GM18907 (cell line): ENCODE measurements around the gene CDCA7.
"Not testable (repeated sequence)": the region's sequence is repeated elsewhere in the genome, so short reads cannot be mapped to it uniquely, and the experiment has no call there.

Experiments used
- ATAC-seq: cut with Tn5 transposase; IDR thresholded peaks from one replicate; pipeline ENCODE4 v1.9.1; 2021; ENCODE audit warnings: mild to moderate bottlenecking, moderate library complexity; ENCODE audit not compliant: unreplicated experiment

Gene CDCA7

DNA sequence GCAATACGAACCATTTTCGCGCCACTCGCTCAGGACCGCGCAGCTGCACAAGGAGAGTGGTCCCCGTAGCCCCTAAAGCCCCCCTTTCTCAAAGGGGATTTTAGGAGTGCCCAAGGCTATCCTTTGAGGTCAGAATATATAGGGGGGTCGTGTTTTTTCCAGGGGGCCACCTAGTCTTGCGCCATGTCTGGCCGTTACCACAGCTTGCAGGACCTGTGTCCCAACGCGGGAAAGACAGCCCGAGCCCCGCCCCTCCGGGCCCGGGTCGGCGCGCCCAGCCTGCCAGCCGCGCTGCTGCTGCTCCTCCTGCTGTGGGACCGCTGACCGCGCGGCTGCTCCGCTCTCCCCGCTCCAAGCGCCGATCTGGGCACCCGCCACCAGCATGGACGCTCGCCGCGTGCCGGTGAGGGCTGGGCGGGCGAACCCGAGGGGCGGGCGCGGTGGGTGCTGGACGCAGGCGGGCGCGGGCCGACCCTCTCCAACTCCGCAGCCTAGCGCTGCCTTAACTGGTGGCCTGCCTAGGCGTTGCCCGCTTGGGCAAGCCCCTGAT is at the start of gene CDCA7:
CDCA7 (plus strand) TSS at position 291 of the 550 bp plus-strand sequence; CDS start at position 383, 92 bp downstream.
- peak; percentile 63 for ATAC-seq

DNA sequence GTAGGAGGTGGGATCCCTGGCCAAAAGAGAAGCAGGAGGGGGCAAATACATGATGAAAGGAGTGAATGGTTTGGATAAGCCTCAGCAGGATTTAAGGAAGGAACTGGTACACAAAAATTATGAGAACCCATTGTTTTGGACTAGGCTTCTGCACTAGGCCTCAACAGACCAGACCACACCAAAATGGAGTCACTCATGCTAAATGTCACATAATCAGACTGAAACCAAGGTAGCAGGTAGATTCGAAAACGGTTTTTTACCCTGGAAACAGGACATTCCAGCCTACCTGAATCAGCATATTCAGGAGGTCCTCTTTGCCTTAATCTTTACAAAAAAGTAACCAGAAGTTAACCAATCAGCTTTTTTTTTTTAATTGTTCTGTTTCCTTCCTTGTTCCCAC is 49.4 kb upstream of the CDCA7 start:
- ATAC-seq: no peak

DNA sequence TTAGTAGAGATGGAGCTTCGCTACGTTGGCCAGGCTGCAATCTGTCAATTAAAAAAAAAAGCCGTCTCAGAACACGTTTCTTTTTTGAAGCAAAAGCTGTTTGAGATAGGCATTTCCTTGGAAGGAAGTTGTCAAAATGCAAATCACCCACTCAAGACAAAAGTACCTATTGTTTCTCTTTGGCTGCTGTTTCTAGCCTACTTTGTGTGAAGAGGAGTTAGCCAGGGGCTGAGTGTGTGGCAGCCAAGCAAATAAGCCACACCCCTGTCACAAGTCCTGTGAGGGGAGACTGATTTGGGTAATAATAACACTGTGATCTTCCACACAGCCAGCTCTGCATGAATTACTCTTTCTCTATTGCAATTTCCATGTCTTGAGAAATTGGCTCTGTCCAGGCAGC is 47.4 kb upstream of the CDCA7 start:
- ATAC-seq: peak; percentile 54

DNA sequence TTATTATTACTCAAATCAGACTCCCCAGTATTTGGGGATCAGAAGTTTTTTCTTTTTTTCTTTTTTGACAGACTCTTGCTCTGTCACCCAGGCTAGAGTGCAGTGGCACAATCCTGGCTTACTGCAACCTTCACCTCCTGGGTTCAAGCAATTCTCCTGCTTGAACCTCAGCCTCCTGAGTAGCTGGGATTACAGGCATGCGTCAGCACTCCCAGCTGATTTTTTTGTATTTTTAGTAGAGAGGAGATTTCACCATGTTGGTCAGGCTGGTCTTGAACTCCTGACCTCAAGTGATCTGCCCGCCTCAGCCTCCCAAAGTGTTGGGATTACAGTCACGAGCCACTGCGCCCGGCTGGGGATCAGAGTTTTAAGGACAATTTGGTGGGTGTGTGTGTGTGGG is 45.3 kb upstream of the CDCA7 start:
- ATAC-seq: not testable (repeated sequence)

DNA sequence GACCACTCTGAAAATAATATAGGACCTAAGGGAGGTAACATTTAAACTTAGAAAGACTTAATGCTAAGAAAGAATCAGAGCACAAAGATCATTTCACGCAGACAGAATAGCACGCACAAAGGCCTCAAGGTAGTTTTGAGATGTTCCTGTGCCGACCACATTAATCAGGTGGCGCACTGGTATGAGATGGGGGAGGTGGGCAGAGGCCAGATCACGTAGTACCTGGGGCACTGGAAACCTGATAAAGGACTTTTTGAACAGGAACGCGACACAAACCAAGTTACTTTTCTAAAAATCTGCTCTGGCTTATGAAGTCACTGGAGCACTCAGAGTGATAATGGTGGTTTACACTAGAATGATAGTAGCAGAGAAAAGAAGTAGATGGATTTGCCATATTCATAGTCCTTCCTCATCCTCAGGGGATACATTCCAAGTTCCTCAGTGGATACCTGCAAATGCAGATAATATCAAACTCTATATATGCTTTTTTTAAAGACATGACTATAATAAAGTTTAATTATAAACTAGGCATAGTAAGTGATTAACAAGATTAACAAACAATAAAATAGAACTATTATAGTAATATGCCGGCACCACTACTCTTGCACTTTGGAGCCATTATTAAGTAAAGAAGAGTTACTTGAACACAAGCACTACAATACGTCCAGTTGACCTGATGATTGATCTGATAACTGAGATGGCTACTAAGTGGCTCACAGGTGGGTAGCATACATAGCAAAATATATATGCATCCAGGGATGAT is 42.6 kb upstream of the CDCA7 start:
- no peak for ATAC-seq

DNA sequence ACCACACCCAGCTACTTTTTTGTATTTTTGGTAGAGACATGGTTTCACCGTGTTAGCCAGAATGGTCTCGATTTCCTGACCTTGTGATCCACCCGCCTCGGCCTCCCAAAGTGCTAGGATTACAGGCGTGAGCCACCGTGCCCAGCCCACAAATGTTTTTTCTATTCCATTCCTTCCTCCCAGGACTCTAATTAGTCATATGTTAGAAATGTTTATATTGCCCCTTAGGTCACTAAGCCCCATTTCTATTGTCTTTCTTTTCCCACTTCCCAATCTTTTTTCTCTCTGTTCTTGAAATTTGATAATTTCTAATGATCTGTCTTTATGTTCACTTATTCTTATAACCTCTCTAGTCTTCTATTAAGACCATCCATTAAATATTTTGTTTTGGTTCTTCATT is 31.3 kb upstream of the CDCA7 start:
- no peak for ATAC-seq

DNA sequence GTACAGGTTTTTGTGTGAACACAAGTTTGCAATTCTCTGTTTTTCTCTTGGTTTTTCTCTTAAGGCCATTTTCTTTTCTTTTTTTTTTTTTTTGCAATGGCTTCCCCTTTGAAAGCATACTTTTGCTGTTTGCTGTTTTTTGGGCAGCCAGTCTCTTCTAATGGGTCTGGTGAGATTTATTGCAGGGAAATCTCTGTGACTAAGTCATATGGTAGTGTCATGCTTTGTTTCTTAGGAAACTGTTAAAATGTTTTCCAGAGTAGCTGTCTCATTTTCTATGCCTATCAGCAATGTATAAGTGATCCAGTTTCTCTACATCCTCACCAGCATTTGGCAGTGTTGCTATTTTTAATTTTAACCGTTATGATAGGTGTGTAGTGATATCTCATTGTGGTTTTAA is 27.9 kb upstream of the CDCA7 start:
- ATAC-seq: no peak

DNA sequence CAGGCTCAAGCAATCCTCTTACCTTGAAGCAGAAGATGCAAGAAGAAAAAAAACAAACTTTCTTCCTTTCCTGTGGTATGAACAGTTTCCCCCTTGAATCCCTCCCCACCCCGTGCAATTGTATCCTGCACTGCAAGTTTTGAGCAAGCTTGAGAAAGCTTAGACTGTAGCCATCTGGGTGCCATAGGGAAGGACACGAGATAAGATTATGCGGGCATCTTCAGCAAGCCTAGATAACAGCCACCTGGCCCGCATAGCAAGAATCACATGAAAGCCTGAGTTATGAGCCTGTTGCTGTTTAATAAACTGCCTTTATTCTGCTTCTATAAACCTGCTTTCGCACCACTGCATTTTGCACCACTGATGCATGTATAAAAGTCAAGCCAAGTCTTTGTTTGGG is 27.3 kb upstream of the CDCA7 start:
- ATAC-seq: no peak

DNA sequence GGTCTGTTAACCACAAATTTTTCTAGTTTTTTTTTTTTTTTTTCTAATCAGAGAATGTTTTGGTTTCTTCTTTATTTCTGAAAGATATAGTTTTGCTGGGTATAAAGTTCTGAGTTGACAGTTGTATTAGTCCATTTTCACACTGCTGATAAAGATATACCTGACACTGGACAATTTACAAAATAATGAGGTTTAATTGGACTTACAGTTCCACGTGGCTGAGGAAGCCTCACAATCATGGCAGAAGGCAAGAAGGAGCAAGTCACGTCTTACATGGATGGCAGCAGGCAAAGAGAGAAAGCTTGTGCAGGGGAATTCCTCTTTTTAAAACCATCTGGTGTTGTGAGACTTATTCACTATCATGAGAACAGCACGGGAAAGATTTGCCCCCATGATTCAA is 21.7 kb upstream of the CDCA7 start:
- ATAC-seq: not testable (repeated sequence)

DNA sequence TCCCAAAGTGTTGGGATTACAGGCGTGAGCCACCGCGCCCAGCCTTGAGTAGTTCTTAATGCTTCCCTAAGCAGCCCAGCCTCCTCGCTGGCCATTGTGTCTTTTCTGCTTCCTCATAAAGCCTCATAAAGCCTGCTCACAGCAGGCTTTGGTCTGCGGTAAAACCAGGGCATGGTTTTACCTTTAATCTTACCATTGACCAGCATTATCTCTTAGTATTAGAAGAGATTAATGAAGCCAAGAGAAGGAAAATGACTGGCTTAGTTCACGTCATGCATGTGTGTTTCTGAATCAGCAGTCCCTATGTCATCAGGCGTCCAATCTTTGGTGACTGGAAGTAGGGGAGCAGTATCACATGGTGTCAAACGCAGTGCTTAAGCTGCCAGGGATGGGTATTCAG is 14.9 kb upstream of the CDCA7 start:
- no peak for ATAC-seq

DNA sequence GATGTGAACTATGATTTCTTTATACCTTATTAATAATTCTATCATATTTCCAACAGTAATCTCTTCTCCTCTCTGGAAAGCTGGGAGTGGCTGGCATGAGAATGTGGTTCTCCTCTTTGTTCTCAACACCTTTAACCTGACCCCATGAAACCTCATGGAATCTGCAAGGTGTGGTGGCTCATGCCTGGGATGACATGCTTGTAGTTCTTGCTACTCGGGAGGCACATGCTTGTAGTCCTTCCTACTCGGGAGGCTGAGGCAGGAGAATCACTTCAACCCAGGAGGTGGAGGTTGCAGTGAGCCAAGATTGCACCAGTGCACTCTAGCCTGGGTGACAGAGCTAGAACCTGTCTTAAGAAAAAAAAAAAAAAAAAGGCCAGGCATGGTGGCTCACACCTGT is 10.8 kb upstream of the CDCA7 start:
- ATAC-seq: no peak

DNA sequence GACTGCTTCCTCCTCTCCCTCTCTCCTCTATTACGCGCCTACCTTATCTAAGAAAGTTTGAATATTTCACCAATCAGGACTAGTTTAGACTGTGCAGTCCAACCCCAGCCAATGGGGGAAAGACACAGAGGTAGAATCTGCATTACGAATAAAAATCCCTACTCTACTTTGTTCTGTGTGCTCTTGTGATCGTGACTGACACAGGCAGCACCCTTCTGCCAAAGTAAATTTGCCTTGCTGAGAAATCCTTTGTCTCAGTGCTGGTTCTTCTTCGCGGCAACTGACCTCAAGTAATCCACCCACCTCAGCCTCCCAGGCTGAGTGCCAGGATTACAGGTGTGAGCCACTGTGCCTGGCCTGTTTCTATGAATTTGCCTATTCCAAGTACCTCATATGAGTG is 8.6 kb upstream of the CDCA7 start:
- no peak for ATAC-seq

DNA sequence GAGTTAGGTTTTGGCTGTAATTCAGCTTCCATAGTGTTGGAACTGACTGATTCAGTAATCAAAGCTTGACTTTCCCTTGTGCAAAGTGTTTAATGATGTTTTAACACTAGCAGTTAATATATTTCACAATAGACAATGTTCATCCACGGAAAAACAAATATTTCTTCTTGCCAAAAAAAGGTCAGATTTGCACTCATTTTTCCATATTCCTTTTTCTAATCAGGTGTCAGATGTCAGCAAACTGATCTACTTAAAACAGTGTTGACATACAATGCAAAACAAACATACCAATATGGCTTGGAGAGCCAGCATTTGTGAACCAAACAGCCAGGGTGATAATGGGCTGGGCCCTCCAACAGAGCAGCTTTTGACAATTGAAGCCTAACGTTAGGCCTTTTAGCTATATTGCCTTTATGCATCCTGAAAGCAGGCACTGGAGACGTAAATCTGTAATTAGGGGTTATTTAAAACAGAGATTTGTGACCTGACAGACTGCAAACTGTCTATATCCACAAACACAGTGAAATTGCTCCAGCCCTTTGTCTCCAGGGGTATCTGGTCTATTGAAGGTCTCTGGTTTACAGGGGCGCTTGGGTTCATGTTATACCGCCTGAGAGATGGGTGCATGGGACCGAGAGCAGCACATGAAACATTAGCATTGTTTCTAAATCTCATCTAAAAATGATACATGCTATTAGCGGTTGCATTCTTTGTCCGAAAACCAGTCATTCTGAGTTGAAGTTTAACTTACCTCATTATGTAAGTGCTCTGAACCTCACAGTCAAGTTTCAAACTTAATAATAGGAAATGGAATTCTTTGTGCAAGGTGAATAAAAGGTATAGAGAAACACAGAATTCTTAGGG is 7.1 kb upstream of the CDCA7 start:
- ATAC-seq: peak; percentile 78

DNA sequence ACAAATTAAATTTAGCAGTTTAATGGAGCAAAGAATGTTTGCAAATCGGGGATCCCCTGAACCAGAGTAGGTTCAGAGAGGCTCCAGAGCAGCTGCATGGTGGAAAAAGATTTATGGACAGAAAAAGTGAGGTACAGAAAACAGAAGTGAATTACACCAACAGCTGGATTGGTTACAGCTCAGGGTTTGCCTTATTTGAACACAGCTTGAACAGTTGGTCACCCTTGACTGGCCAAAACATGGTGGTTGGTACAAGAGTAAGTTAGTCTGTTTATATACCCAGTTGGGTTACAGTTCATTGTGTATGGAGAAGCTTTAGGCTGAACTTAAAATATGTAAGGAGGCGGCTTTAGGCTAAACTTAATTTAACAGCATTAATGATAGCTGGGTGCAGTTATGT is 5.4 kb upstream of the CDCA7 start:
- ATAC-seq: no peak

DNA sequence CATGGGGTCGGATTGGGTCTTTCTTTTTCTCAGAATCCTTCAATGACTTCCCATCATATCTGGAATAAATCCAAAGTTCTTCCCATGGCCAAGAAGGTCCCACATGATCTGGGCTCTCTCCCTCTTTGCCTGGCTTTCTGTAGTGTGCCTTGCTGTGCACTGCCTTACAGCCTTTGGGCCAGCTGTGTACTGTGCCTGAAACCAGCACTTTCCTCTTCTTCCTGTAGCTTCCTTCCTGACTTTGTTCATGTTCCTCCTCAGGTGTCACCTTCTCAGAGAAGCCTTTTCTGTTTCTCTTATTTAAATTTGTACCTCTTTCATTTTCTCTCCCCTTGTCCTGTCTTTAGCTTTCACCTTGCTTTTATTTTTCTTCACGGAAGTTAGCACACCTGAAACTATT is 4.3 kb upstream of the CDCA7 start:
- no peak for ATAC-seq

DNA sequence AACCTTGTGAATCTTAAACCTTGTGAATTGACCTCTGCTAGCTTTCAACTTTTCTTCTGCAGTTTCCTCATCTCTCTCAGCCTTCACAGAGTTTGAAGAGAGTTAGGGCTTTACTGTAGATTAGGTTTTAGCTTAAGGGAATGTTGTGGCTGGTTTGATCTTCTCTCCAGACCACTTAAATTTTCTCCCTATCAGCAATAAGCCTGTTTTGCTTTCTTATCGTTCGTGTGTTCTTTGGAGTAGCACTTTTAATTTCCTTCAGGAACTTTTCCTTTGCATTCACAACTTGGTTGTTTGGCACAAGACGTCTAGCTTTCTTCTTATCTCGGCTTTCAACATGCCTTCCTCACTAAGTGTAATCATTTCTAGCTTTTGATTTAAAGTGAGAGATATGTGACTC is 2.8 kb upstream of the CDCA7 start:
- ATAC-seq: no peak

DNA sequence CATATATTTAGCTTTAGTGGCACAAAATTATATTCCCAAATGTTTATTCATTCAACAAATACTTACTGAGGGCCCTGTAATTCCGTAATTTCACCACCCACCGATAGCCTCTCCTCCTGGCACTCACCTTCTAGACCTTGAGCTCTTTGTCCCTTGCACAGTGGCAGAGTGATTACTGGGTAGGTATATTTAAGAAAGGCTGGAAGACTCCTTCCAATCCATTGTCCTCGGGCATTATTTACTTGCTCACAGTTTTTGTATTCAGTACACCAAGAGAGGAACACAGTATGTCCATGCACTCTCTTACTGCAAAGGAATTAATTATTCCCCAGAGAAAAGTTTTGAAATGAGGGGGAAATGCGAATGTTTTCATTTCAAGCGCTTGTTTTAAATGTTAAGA is 1.1 kb upstream of the CDCA7 start:
- ATAC-seq: no peak

DNA sequence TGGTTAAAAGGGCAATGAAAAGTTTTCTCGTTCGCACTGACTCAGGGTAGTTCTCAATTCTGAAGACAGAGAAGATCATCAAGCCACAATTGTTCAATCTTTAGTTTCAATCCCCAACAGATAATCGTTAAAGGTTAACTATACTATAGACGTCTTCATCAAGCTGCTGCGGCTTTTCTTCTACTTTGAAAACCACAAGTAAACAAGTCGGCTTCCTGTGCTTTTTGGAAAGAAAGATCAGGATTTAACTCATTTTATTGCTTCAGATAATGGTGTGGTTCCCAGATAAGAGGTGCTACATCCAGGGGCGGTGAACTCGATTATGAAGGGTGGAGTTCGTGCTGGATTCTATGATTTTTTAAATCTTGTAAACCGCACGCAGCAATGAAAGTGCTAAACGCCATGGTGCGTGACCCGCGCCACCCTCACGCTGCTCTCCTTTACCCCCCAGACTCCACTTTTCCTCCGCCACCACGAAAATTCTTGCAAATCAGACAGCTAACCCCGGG is 545 bp upstream of the CDCA7 start:
- peak; percentile 72 for ATAC-seq

DNA sequence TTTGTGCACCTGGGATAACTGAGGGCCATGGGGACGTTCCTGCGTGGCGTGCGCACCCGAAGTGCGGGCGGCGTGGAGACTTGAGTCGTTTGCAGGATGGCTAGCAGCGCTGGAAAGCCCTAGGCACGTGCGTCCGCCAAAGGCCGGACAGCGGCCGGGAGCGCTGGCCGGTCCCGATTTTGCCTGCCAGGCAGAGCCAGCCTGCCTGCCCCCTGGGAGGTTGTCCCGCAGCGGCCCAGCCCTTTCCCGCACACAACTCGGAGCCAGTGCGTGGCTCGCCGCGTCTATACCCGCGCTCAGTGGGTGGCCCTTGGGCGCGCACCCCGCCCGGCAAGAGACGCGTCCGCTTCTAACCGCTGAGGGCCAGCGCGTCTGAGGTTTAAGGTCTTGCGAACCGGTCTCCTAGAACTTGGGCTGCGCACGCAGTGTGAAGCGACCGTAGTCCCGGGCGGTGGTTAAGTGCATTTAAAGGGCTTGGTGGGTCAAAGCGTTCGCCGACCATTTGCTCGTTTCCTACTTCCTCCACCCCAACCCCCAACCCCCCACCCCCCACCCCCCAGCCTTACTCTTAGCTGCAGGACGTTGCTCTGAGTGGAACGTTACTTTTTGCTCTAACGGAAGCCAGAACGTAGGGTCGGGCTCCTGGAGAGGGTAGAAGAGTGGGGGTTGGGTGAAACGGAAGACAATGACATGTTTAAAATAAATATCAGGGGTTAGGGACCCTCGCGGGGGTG is 627 bp downstream of the CDCA7 start:
- ATAC-seq: peak; percentile 45

DNA sequence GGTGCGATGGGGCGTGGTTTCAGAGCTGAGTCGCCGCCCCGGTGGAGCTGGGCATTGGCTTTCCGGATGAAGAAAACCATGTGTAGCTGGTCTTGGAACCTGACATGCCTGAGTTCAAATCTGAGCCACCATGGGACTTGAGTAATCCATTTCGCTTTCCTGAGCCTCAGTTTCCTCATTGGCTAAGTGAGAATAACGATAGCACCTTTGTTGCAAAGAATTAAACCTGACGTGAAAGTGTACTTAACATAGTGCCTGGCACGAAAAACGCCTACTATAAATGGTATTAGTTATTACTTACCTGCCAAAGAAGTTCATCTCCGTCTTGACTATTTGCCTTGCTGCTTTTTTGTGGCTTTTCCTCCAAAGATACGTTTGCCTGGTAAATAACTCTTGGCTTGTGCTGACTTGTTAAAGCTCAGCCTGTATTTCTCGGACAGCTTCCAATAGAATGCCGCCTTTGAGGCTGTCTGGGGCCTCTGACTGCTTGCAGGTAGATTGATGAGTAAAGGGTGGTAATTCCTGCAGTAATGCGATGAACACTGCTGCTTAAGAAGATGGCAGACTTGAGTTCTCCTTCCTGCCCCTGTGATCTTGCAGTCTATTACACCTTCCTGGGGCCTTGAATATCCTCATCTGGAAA is 1.3 kb downstream of the CDCA7 start:
- ATAC-seq: peak; percentile 12

DNA sequence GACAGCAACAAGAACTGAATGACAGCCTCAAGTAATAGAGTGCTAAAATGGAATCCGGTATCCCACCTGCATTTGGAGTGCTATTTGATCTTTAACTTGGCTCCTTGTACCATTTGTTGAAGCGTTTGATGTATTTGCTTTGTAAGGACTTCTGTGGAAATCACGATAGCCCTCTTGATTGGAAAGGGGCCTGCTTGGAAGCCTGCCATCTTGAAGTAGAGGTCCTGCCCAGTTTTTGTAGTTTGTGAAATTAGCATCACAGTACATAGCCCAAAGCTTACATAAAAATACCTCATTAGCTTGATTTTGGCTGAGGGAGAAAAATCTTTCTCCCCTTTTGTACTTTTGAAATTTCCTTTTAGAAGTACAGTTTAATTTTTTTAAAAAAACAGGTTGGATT is 2.7 kb downstream of the CDCA7 start:
- no peak for ATAC-seq
